Gastroesophageal sphincter (tissue), 4 donors: ENCODE data around the gene PLAGL1. TPM values are rescaled to one million over a fixed set of nuclear protein-coding genes. Genes with fewer than 3 reads are reported as not detected.

Source experiments
- ATAC-seq: fragments of 150-250 bp; one replicate; pipeline ENCODE4 v1.9.1; 2016; ENCODE audit warnings: mild to moderate bottlenecking, moderate library complexity
- H3K27ac ChIP-seq, 4 donors: fragments of 200-600 bp; sonication (generic) in 3 of 4; 1 replicate in 3 of 4; 2 replicates in 1 of 4; pipeline ENCODE4 v1.5.1; 2016 to 2019
- H3K27me3 ChIP-seq: fragments of 200-600 bp; sonication (generic); one replicate; pipeline ENCODE4 v1.5.1; 2019
- H3K36me3 ChIP-seq, 2 donors: fragments of 200-600 bp; sonication (generic); one replicate each; pipeline ENCODE4 v1.5.1; 2019; ENCODE audit warnings: control low read depth in 1 of 2
- H3K4me1 ChIP-seq, 3 donors: fragments of 200-600 bp; sonication (generic); 1 replicate in 2 of 3; 2 replicates in 1 of 3; pipeline ENCODE4 v1.5.1; 2016 to 2019; ENCODE audit warnings: control low read depth in 2 of 3
- H3K4me3 ChIP-seq, 2 donors: fragments of 200-600 bp; sonication (generic); one replicate each; pipeline ENCODE4 v1.5.1; 2019; ENCODE audit warnings: mild to moderate bottlenecking in 1 of 2, moderate library complexity in 1 of 2
- H3K9me3 ChIP-seq, 3 donors: fragments of 200-600 bp; sonication (generic); one replicate each; pipeline ENCODE4 v1.5.1; 2017 to 2019; ENCODE audit warnings: control low read depth in 2 of 3
- EP300 ChIP-seq: sonication (generic); formaldehyde crosslinking; IDR thresholded peaks from one replicate; pipeline ENCODE4 v1.6.1; 2017; ENCODE audit warnings: antibody characterized with exemption, mild to moderate bottlenecking
- POLR2A ChIP-seq, 2 donors: fragments of 450-650 bp; IDR thresholded peaks; one replicate each; pipeline ENCODE4 v1.6.1; 2017; ENCODE audit warnings: antibody characterized with exemption in 2 of 2, mild to moderate bottlenecking in 2 of 2, moderate library complexity in 1 of 2
- POLR2AphosphoS5 ChIP-seq: sonication (generic); formaldehyde crosslinking; IDR thresholded peaks from one replicate; pipeline ENCODE4 v1.6.1; 2017; ENCODE audit warnings: antibody characterized with exemption
- WGBS, 2 donors: methylation state at CpG; one replicate each; pipeline ENCODE4 v1.1.5; 2018; ENCODE audit warnings: low coverage in 1 of 2; 5-methylcytosine and 5-hydroxymethylcytosine counted together
- total RNA-seq, 4 donors: library from RNA; depleted of rRNA; stranded (reverse); fragments of >200 nt; gene quantifications; one replicate each; pipeline ENCODE4 v1.1.0, GENCODE V29; 2016
- TF ChIP-seq, protein P1 (sequence below), 4 experiments: fragments of 200-600 bp in 2 of 4; fragments of 450-650 bp in 2 of 4; sonication (generic) in 1 of 4; IDR thresholded peaks; one replicate each; pipeline ENCODE4 v1.5.1; 2017 to 2019; ENCODE audit warnings: antibody characterized with exemption in 4 of 4, mild to moderate bottlenecking in 2 of 4, moderate library complexity in 2 of 4

Gene PLAGL1
- total RNA-seq, 4 donors from 2014 or later, result 13.2 to 26.3 (median 17.5) TPM

DNA sequence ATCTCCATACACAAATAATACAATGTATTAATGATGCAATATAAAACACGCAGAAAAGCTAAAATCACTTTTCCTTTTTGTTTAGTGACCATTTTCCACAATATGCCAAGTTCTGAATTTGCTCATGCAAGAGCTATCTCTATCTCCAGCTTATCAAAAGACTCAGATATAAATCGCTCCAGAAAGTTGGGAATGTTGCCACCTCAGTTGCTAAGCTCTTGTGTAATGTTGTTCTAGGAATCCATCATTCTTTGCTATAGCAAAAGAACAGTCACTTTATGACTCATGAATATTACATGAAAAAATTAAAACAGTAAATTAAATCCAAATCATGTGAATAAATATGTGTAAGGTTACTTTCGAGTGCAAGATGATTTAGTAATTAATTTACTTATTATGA, 8.7 kb downstream of the PLAGL1 start:
- Histone ChIP-seq H3K4me1 (no peaks in the 10 kb centered on the region), H3K9me3 (peaks cover 0 to 12% (median 0%) of the 10 kb centered on the region in 3 donors), H3K27me3 (no peaks in the 10 kb centered on the region), H3K27ac (no peak overlapping the region), H3K36me3 (no peaks in the 10 kb centered on the region), H3K4me3 (no peak overlapping the region)
- TF ChIP-seq POLR2A (IDR thresholded peaks at IDR 0.05) (no peak), POLR2AphosphoS5 (no peak), EP300 (no peak)
- TF ChIP-seq, protein P1, sequence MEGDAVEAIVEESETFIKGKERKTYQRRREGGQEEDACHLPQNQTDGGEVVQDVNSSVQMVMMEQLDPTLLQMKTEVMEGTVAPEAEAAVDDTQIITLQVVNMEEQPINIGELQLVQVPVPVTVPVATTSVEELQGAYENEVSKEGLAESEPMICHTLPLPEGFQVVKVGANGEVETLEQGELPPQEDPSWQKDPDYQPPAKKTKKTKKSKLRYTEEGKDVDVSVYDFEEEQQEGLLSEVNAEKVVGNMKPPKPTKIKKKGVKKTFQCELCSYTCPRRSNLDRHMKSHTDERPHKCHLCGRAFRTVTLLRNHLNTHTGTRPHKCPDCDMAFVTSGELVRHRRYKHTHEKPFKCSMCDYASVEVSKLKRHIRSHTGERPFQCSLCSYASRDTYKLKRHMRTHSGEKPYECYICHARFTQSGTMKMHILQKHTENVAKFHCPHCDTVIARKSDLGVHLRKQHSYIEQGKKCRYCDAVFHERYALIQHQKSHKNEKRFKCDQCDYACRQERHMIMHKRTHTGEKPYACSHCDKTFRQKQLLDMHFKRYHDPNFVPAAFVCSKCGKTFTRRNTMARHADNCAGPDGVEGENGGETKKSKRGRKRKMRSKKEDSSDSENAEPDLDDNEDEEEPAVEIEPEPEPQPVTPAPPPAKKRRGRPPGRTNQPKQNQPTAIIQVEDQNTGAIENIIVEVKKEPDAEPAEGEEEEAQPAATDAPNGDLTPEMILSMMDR (IDR thresholded peaks at IDR 0.05), result no peak
- no peak for ATAC-seq
- 65 to 67% methylated on average over 3 of the region's 3 CpGs for WGBS, 2 donors

DNA sequence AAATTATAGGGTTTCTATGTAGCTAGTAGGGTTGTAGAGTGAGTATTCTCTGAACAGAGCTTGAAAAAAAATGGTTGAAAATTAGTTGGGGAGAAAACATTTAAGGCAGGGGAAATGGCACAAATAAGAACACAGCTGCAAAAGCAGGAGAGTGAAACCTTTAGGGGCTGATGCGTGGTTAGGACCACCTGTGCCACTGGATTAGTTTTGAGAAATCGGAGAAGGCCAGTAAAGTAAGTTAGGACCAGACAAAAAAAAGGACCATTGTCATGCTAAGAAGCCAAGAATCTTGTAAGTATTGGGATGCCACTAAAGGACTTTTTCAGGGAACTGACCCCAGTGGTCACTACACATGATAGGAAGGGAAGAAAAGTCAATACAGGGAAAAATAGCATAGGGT, 9.4 kb downstream of the PLAGL1 start:
- no peaks in the 10 kb centered on the region for H3K36me3 ChIP-seq
- 94 to 100% methylated on average over 1 to 2 of the region's 2 CpGs for WGBS, 2 donors
- H3K4me1 ChIP-seq, result no peaks in the 10 kb centered on the region
- ATAC-seq, result no peak
- TF ChIP-seq POLR2A (IDR thresholded peaks at IDR 0.05) (no peak), EP300 (no peak), POLR2AphosphoS5 (no peak)
- TF ChIP-seq, protein P1 (IDR thresholded peaks at IDR 0.05), result no peak
- no peaks in the 10 kb centered on the region for H3K27me3 ChIP-seq
- H3K9me3 ChIP-seq, result peaks cover 0 to 12% (median 0%) of the 10 kb centered on the region in 3 donors
- no peak overlapping the region for H3K27ac ChIP-seq
- H3K4me3 ChIP-seq, result no peak overlapping the region

DNA sequence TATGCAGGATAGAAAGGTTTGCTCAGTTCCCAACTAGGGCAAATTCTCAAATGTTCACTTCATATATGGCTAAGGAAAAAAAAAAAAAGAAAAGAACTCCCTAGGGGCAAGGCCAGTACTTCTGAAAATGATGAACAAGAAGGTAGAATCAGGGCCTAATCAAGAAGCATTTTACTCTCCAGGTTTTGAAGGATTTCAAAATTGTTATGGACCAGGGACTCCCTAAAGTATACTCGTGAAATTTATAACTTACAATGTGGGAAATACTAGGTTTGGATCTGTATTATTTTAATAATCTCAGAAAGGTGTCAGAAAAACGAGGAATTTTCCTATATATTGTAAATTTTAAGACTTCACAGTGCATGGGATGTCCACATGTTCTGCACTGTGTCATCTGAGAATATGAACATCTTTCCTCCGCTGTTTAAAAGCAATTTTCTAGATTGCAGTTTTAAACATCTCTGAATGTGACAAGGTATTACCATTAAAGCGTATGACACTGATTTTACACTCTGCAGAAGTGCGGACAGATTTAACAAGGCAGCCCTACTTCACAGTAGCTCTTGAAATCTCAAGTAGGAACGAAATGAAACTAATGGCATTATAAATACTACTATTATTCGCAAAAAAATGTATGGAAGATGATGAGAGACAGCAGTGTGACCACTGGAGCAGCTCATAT, 14.0 kb downstream of the PLAGL1 start:
- H3K27ac ChIP-seq, result no peak overlapping the region

DNA sequence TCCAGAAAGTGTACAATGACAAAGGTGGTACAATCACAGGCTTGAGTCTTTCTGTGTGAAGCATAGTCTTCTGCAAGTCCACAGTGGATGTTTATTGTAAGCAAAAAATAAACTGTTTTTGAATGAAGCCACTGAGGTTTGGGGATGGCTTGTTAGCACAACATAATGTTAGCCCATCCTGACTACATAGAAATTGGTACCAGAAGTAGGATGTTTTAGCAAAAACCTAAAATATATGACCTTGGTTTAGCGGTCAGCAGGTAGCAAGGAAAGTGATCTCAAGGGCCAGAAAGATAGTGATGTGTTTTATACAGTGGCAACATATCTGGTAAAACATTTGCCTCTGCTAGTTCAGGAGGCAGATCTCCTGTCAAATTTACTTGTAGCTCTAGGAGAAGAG, 15.8 kb downstream of the PLAGL1 start:
- no peaks in the 10 kb centered on the region for H3K36me3 ChIP-seq
- H3K27me3 ChIP-seq, result no peaks in the 10 kb centered on the region
- H3K27ac ChIP-seq, result no peak overlapping the region
- WGBS, 2 donors, result 89 to 100% methylated on average over 1 of the region's 1 CpG
- TF ChIP-seq POLR2AphosphoS5, result no peak
- TF ChIP-seq POLR2A (IDR thresholded peaks at IDR 0.05), result no peak
- TF ChIP-seq, protein P1 (IDR thresholded peaks at IDR 0.05), result no peak
- TF ChIP-seq EP300, result no peak
- H3K9me3 ChIP-seq, result no peaks in the 10 kb centered on the region
- H3K4me1 ChIP-seq, result no peaks in the 10 kb centered on the region
- no peak for ATAC-seq
- H3K4me3 ChIP-seq, result no peak overlapping the region

More for the DNA sequence above, 14.0 kb downstream of the PLAGL1 start:
- Histone ChIP-seq H3K9me3 (no peaks in the 10 kb centered on the region), H3K36me3 (no peaks in the 10 kb centered on the region), H3K4me3 (no peak overlapping the region), H3K27me3 (no peaks in the 10 kb centered on the region), H3K4me1 (no peaks in the 10 kb centered on the region)
- TF ChIP-seq POLR2AphosphoS5, result no peak
- no peak for TF ChIP-seq POLR2A (IDR thresholded peaks at IDR 0.05)
- no peak for TF ChIP-seq EP300
- TF ChIP-seq, protein P1 (IDR thresholded peaks at IDR 0.05), result no peak
- no peak for ATAC-seq
- 93% methylated on average over 7 of the region's 7 CpGs for WGBS, 2 donors

DNA sequence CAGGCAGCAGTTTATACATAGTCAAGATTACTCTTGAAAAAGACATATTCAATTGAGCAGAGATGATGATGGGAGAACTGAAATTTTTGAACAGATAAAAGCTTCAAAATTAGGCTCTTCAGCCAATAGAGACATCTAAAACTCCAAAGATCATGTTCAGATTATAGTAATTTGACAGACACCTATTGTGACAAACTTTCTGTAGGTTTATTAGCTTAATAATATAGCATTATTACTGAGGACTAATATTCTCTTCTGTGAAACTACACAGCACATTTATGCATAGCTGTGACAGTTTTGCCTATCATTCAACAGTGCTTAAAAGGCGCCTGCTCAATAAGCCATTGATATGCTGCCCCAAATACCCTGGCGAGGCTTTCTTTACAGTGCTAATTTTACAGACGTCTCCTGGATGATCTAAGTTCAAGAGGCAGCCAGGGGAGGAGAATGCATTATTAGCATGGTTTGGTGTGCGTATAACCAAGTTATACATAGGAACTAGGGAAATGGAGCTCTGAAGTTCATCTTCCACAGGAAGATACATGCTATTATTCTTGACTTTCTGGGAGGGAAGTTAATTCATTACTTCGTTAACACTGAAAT, 21.5 kb downstream of the PLAGL1 start:
- Histone ChIP-seq H3K9me3 (no peaks in the 10 kb centered on the region), H3K4me3 (no peak overlapping the region), H3K36me3 (no peaks in the 10 kb centered on the region), H3K27me3 (no peaks in the 10 kb centered on the region), H3K4me1 (no peaks in the 10 kb centered on the region), H3K27ac (no peak overlapping the region)
- WGBS, 2 donors, result 68 to 79% methylated on average over 3 to 5 of the region's 5 CpGs
- TF ChIP-seq POLR2A (IDR thresholded peaks at IDR 0.05) (no peak), EP300 (no peak), POLR2AphosphoS5 (no peak)
- TF ChIP-seq, protein P1 (IDR thresholded peaks at IDR 0.05), result no peak
- no peak for ATAC-seq
